Activated T-helper 9 cell treated with anti-CD3 and anti-CD28 coated beads, Interleukin-2, amount 50 U/mL, for 16 hours (primary cell): ENCODE measurements around the gene TNIK.

Source experiments
- DNase-seq: peaks from one replicate; pipeline ENCODE4 v3.0.0-alpha.2; 2020; ENCODE audit warnings: low read depth

The TNIK gene

GRCh38 chr3:171163101-171164066 lies 296.8 kb downstream of the TNIK start:
- DNase-seq = no peak

GRCh38 chr3:171160325-171160724 lies 299.9 kb downstream of the TNIK start:
- DNase-seq = no peak

- no peak for DNase-seq
Observed at GRCh38 chr3:171159822-171160157, 300.4 kb downstream of the TNIK start.

- DNase-seq = no peak
Observed at GRCh38 chr3:171159024-171159821, 301.0 kb downstream of the TNIK start.

GRCh38 chr3:171157980-171158379 lies 302.2 kb downstream of the TNIK start:
- DNase-seq = no peak

- DNase-seq = no peak
Observed at GRCh38 chr3:171157286-171157685, 302.9 kb downstream of the TNIK start.

GRCh38 chr3:171156401-171157010 lies 303.7 kb downstream of the TNIK start:
- no peak for DNase-seq

- DNase-seq = no peak
Observed at GRCh38 chr3:171155122-171155700, 305.0 kb downstream of the TNIK start.

- DNase-seq = no peak
Observed at GRCh38 chr3:171150945-171151344, 309.3 kb downstream of the TNIK start.

- DNase-seq = no peak
Observed at GRCh38 chr3:171149526-171150116, 310.6 kb downstream of the TNIK start.

GRCh38 chr3:171145798-171146197 lies 314.4 kb downstream of the TNIK start:
- DNase-seq = no peak

GRCh38 chr3:171142985-171143384 lies 317.2 kb downstream of the TNIK start:
- no peak for DNase-seq

GRCh38 chr3:171140246-171140645 lies 320.0 kb downstream of the TNIK start:
- DNase-seq = no peak

GRCh38 chr3:171138027-171138426 lies 322.2 kb downstream of the TNIK start:
- DNase-seq = no peak

- no peak for DNase-seq
Observed at GRCh38 chr3:171135549-171135948, 324.7 kb downstream of the TNIK start.

- DNase-seq = no peak
Observed at GRCh38 chr3:171133796-171134569, 326.2 kb downstream of the TNIK start.

GRCh38 chr3:171133337-171133736 lies 326.9 kb downstream of the TNIK start:
- DNase-seq = no peak

GRCh38 chr3:171132873-171133272 lies 327.3 kb downstream of the TNIK start:
- no peak for DNase-seq

- DNase-seq = no peak
Observed at GRCh38 chr3:171129827-171130226, 330.4 kb downstream of the TNIK start.

- no peak for DNase-seq
Observed at GRCh38 chr3:171127611-171128010, 332.6 kb downstream of the TNIK start.
